HUES48 (cell line): Measurements from ENCODE around the gene CCNF.

ENCODE experiments used
- H3K27ac ChIP-seq: one replicate; pipeline ENCODE4 v1.7.0; 2013; ENCODE audit warnings: low read depth, low read length, inconsistent platforms
- H3K27me3 ChIP-seq: 2 replicates; pipeline ENCODE4 v1.6.1; 2013; ENCODE audit warnings: mild to moderate bottlenecking, low read length; ENCODE audit not compliant: control insufficient read depth, insufficient read depth
- H3K36me3 ChIP-seq: 2 replicates; pipeline ENCODE4 v1.6.1; 2013; ENCODE audit warnings: low read length; ENCODE audit not compliant: control insufficient read depth, insufficient read depth
- H3K4me1 ChIP-seq: 2 replicates; pipeline ENCODE4 v1.6.1; 2013; ENCODE audit warnings: mild to moderate bottlenecking, low read length; ENCODE audit not compliant: control insufficient read depth, insufficient read depth
- H3K4me3 ChIP-seq: 2 replicates; pipeline ENCODE4 v1.5.1; 2013; ENCODE audit warnings: mild to moderate bottlenecking, low read depth, low read length
- H3K9ac ChIP-seq: 2 replicates; pipeline ENCODE4 v1.6.1; 2013; ENCODE audit warnings: mild to moderate bottlenecking, low read depth, low read length, moderate library complexity
- H3K9me3 ChIP-seq: 2 replicates; pipeline ENCODE4 v1.6.1; 2013; ENCODE audit warnings: low read length; ENCODE audit not compliant: control insufficient read depth, insufficient read depth

The CCNF gene

DNA sequence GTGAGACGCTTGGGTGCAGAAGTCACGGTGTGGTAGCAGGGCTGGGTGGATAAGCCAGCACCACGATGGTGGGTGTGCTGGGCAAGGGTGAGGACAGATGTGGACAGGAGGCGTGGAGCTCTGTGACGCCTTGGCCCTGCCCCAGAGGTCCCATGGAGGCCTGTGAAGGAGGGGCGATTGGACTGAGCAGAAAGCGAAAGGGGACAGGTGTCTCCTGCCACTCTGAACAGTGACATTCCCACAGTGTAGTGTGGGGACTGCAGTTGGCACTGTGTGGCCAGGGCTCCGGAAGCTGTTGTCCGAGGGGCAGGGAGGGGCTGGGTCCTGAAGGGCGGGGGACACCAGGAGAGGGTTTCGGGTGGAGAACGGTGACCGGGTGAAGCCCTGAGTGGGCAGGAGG is 53.0 kb downstream of the CCNF start:
- Histone ChIP-seq H3K27ac (no peak overlapping the region), H3K27me3 (no peaks in the 10 kb centered on the region), H3K4me3 (no peak overlapping the region), H3K9me3 (no peaks in the 10 kb centered on the region), H3K4me1 (no peaks in the 10 kb centered on the region), H3K36me3 (no peaks in the 10 kb centered on the region), H3K9ac (no peak overlapping the region)

DNA sequence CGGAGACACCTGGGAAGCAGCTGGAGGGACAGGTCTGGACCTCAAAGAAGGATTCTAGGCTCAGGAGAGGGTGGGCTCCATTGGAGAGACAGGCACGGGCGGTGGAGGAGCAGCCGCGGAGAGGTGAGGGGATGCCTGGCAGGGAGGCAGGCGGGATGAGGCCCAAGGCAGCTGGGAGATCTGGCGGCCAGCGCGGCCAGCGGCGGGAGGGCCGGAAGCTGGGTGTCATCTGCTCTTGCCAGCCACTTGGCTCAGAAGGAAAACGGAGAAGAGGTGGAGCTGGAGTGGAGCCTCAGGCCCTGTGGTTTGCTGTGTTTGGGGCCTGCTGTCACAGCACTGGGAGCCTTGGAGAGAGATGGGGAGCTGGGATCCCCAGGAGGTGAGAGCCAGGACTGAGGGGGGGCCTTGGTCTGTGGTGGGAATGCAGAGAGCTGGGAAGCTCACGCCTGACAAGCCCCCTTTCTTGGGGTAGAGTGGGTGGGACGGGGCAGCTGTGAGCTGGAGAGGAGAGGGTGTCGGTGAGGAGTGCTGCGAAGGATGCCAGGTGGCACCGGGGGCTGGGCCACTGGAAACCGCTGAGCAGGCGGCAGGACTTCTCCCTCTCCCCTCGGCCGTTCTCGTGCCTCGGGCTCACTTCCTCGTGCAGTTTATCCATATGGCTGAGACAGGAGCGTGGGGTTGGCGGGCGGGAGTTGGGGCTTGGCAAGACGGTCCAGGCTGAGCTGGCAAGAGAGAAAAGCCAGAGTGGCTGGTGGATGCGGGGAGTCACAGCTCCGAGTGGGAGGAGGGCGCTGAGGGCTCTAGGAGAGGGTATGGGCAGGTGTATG is 53.7 kb downstream of the CCNF start:
- Histone ChIP-seq H3K9ac (no peak overlapping the region), H3K36me3 (no peaks in the 10 kb centered on the region), H3K27me3 (no peaks in the 10 kb centered on the region), H3K4me1 (no peaks in the 10 kb centered on the region), H3K9me3 (no peaks in the 10 kb centered on the region), H3K27ac (no peak overlapping the region), H3K4me3 (no peak overlapping the region)

DNA sequence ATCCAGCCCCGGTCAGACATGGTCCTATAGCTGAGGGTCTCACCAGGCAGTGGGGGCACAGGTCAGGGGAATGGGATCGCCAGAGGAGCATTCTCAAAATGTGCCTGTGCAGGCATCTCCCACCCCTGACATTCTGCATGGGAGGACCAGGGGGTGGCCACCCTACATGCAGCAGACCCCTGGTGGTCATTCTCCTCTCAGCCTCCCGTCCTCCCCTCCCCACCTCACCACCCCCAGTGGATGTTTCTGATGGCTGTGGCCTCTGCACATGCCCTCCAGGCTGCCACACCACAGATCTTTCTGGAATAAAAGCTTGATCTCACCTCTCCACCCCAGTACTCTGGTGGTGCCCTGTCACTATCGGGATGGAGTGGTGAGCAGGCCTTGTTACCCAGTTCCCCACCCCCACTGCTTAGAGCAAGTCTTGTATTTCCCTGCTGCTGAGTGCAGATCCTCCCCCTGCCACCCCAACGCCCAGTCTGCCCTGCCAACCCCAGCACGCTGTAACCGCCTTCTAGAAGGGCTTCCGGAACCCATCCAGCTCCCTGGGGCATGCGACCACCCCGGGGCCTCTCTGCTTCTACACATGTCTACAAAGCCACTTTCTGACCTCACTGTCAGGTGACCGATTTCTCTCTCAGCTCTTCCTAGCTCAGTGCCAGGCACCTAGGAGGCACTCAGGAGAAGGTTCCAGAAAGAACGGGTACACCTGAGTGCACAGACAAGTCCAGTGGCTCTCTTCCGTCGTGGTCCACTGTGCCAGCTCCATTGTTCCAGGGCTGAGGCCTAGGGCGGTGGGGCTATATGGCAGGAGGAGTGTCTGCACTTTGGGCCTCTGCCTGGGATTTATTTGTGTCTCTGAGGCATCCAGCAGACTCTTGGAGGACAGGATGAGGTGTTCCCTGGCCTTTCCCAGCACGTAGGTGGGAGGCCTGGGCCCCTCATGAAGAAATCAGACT is 55.0 kb downstream of the CCNF start:
- H3K9me3 ChIP-seq = no peaks in the 10 kb centered on the region
- no peak overlapping the region for H3K27ac ChIP-seq
- no peaks in the 10 kb centered on the region for H3K4me1 ChIP-seq
- H3K27me3 ChIP-seq = no peaks in the 10 kb centered on the region
- H3K36me3 ChIP-seq = no peaks in the 10 kb centered on the region
- H3K9ac ChIP-seq = no peak overlapping the region
- no peak overlapping the region for H3K4me3 ChIP-seq

DNA sequence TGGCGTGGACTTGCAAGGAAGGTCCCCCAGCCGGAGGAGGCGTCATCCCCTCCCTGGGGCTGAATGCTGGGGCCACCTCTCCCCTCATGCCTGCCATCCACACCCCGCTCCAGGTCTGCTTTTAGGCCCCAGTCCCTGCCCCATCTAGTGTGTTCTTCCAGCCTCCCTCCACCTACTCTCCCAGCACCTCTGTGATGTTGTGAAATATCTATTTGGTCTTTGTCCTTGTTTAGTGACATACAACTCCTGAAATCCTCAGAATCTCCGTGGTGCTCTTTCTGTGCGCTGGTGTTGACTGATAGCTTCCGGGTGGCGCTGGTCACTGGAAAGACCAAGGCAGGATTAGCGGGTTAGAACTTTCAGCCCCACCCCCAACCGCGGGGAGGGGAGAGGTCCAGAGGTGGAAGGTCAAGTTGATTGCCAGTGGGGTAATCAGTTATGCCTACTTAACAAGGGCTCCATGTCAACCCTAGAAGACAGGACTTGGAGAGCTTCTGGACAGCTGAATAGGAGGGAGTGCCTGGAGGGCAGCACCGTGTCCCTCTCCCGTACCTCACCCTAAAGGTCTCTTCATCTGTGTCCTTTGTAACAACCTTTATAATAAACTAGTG is 55.8 kb downstream of the CCNF start:
- H3K4me3 ChIP-seq = no peak overlapping the region
- H3K9me3 ChIP-seq = no peaks in the 10 kb centered on the region
- H3K36me3 ChIP-seq = no peaks in the 10 kb centered on the region
- no peak overlapping the region for H3K9ac ChIP-seq
- H3K27ac ChIP-seq = no peak overlapping the region
- no peaks in the 10 kb centered on the region for H3K27me3 ChIP-seq
- H3K4me1 ChIP-seq = no peaks in the 10 kb centered on the region

DNA sequence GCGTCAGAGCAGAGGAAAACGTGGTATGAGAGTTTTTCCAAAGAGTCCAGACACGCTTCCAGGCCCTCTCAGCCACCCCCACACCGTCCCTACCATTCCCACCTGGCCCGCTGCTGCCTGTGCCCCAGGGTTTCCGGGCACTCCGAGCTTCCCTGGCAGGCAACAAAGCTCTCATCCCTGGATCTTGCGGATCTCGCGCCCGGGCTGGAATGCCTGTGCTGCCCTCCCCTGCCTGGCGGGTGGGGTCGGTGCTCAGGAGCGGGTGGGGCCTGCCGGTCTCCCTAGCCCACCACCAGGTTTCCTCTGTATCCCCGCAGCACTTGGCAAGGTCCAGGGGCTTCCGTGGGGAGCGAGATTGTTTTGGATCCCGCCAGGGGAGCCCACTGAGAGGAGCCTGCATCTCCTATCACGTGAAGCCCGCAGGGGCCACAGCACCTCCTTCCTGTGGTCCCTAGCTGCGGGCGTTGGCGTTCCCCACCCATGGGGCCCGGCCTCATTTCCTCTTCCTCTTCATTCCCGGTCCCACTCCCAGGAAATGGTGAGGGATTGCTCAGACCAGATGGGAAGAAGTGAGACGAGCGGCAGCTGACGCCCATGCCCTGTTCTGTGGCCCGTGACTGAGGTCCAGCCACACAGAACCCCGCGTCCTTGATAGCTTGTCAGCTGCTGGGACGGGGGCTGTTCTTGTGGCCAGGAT is 56.7 kb downstream of the CCNF start:
- H3K9ac ChIP-seq = no peak overlapping the region
- no peak overlapping the region for H3K27ac ChIP-seq

DNA sequence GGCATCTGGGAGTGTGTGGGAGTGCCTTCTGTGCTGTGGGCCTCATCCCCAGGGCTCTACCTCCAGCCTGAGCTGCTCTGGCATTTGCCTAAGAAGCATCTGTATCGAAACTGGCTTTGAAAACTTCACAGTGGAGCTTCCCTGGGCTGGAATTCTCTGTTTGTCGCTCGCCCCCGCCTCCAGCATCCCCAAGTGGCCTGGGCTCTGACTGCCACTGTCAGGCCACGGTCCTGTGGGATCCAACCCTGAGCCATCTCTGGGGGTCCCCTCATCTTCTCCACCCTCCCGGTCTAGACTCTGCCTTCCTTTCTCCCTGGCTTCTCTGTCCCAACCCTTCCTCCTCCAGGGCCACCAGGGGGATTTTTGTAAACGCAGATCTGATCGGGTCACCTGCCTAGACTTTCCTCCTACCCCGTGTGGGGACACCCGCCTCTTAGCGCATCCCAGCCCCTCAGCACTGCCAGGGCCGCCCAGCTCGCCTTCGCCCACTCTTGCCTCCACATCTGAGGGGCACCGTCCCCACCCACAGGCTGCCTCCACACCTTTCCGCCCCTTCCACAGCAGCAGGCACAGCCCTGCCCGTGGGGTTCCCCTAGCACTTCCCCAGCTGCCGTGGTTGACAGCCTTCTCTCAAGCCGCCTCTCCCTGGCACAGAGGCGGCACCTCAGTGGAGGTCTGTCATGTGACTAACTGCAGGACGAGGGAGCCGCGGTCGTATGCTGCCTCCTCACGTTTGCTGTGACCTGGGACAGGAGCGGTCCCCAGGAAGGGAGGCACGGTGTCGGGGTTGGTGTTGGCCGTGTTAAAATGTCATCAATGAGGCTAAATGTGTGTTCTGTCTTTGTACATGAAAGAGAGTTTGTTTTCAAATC is 57.6 kb downstream of the CCNF start:
- Histone ChIP-seq H3K9ac (no peak overlapping the region), H3K36me3 (no peaks in the 10 kb centered on the region), H3K9me3 (no peaks in the 10 kb centered on the region), H3K27ac (no peak overlapping the region), H3K4me1 (no peaks in the 10 kb centered on the region), H3K4me3 (no peak overlapping the region), H3K27me3 (no peaks in the 10 kb centered on the region)

More for the DNA sequence above, 56.7 kb downstream of the CCNF start:
- H3K27me3 ChIP-seq = no peaks in the 10 kb centered on the region
- no peaks in the 10 kb centered on the region for H3K4me1 ChIP-seq
- H3K9me3 ChIP-seq = no peaks in the 10 kb centered on the region
- no peak overlapping the region for H3K4me3 ChIP-seq
- no peaks in the 10 kb centered on the region for H3K36me3 ChIP-seq

DNA sequence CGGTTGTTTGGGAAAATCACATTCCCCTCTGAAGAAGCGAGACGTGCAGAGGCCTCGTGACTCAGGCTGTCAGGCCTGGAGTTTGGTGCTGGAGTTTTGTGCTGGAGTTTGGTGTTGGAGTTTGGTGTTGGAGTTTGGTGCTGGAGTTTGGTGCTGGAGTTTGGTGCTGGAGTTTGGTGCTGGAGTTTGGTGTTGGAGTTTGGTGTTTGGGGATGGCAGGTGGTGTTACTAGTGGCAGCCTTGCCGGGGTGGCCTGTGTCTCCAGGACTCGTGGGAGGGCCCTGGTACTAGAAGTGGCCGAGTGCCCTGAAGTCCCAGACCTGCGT is 58.2 kb downstream of the CCNF start:
- H3K27ac ChIP-seq = no peak overlapping the region
- no peaks in the 10 kb centered on the region for H3K4me1 ChIP-seq
- no peak overlapping the region for H3K4me3 ChIP-seq
- no peaks in the 10 kb centered on the region for H3K27me3 ChIP-seq
- no peaks in the 10 kb centered on the region for H3K9me3 ChIP-seq
- no peaks in the 10 kb centered on the region for H3K36me3 ChIP-seq
- no peak overlapping the region for H3K9ac ChIP-seq

DNA sequence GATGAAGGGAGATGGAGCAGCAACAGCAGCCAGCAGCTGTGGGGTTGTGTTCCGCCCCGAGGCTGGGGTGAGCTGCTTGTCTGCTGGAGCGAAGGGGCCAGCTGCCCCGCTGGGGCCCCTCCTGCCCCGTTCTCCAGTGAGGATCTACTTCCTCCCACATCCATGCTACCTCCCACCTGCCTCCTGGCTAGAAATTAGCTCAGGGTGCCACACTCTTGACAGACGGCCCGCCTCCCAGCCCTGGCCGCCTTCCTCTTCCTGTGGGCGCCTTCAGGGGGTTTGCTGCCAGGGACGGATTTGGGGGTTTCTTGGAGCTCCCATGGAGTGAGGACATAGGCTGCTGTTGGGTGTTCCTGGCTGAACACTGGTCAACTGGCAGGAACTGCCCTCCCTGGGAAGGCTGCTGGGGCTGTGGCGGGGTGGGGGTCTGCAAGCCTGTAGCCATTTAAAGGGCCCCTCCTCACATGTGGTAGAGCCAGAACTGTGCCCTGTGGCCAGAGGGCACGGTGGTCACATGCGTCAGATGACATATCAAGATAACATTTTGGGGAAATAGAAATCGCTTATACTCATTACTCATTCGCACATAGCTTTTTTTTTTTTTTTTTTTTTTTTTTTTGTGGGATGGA is 58.8 kb downstream of the CCNF start:
- H3K36me3 ChIP-seq = no peaks in the 10 kb centered on the region
- no peak overlapping the region for H3K9ac ChIP-seq
- H3K9me3 ChIP-seq = no peaks in the 10 kb centered on the region
- no peaks in the 10 kb centered on the region for H3K27me3 ChIP-seq
- H3K27ac ChIP-seq = no peak overlapping the region
- H3K4me3 ChIP-seq = no peak overlapping the region
- no peaks in the 10 kb centered on the region for H3K4me1 ChIP-seq

DNA sequence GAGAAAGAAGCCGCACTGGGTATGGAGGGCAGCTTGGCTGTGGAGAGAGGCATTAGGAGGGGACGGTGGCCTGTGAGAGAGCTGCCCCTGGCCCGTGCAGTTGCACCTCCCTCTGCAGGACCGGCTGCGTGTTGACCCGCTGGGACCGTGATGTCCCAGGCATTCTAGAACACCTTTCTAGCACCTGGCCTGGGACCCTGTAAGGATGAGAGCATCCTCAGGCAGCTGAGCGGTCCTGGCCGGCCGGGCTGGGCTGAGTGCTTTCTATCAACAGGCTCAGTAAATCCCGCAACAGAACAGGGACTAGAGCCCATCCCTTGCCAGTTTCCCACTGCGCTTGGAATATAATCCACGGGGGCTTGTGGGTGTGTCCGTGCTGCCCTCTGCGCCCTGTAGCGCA is 60.3 kb downstream of the CCNF start:
- Histone ChIP-seq H3K27ac (no peak overlapping the region), H3K27me3 (no peaks in the 10 kb centered on the region), H3K4me3 (no peak overlapping the region), H3K9ac (no peak overlapping the region), H3K9me3 (no peaks in the 10 kb centered on the region), H3K4me1 (no peaks in the 10 kb centered on the region), H3K36me3 (no peaks in the 10 kb centered on the region)
